Motor neuron (in vitro differentiated cells): ENCODE results near the gene MLIP. TPM values are rescaled to one million over a fixed set of nuclear protein-coding genes. Genes with fewer than 3 reads are reported as not detected.

Source experiments
- ATAC-seq, 8 experiments: fragments of 200-7000 bp; cut with Tn5 transposase; replicated peaks in 6 of 8; 2 replicates each; pipeline ENCODE4 v1.8.0; 2021; ENCODE audit warnings: mild to moderate bottlenecking in 8 of 8, moderate library complexity in 8 of 8
- H3K27ac ChIP-seq, 2 donors: fragments of 250-450 bp; sonication (Bioruptor Pico); 2 replicates each; pipeline ENCODE4 v1.9.0; 2021; ENCODE audit warnings: antibody characterized with exemption in 2 of 2, mild to moderate bottlenecking in 2 of 2, moderate library complexity in 1 of 2
- H3K4me1 ChIP-seq, 2 donors: fragments of 250-450 bp; sonication (Bioruptor Pico); replicated peaks in 1 of 2; 2 replicates each; pipeline ENCODE4 v1.6.1; 2021; ENCODE audit warnings: antibody characterized with exemption in 2 of 2, mild to moderate bottlenecking in 2 of 2, moderate library complexity in 1 of 2
- H3K4me3 ChIP-seq, 5 donors: fragments of 250-450 bp; sonication (Bioruptor Pico); 2 replicates each; pipeline ENCODE4 v1.9.0; 2021; ENCODE audit warnings: antibody characterized with exemption in 5 of 5, mild to moderate bottlenecking in 5 of 5, moderate library complexity in 4 of 5
- WGBS, 10 experiments: fragments of 450-650 bp; shearing (Covaris generic); methylation state at CpG; one replicate each; pipeline ENCODE4 v1.0.0; 2022; 5-methylcytosine and 5-hydroxymethylcytosine counted together
- in situ Hi-C, 9 experiments: fragments of 400-800 bp; cut with MboI; loops; one replicate each; pipeline ENCODE4 v1.15.0; 2021; ENCODE audit warnings: low sequenced_read_pairs in 9 of 9, low pct_unique_long_range_greater_than_20kb in 2 of 9; ENCODE audit not compliant: unreplicated experiment in 9 of 9
- total RNA-seq, 8 experiments: library from RNA; unstranded; fragments of 300-600 nt; gene quantifications; 2 replicates each; pipeline versions ENCODE4 v1.2.3 to v1.2.4, GENCODE V29; 2022

MLIP gene
- total RNA-seq, 8 experiments from 2014 or later, result 0.05 to 11.5 (median 0.52) TPM; not detected in 1

DNA sequence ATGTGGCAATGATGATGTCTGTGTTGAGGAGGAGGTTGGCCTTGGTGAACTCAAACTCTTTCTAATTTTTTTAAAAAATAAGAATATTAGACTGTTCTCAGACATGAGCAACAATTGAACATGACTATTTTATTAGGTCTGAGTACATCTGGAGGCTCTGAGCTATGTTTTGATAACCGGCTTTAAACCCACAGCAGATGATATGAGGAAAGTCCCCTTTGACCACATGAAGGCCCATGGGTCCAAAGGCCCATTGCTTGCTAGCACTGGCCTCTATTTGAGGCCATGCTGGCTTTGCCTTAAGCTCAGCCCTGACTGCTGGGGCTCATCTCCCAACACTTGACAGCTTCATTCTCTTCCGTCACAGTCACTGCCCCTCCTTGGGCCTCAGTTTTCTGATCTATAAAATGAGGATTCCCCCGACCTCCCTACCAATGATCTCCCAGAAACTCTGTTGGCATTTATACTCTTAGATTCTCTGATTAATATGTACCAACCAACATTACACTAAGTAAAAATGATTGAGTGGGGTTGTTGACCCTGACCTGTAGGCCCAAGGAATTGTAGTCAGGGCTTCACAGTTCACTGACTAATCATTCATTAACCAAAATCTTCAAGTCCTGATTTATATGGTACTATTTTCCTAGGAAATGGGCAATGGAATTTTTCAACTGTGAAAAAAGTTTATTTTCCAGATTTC lies 173.1 kb downstream of the MLIP start:
- Histone ChIP-seq H3K27ac (no peak overlapping the region), H3K4me1 (no peaks in the 10 kb centered on the region), H3K4me3 (no peak overlapping the region)
- WGBS, 10 experiments, result 0 to 100% (median 80%) methylated on average over 1 to 3 of the region's 3 CpGs; no CpG with 5 or more reads in 2 of the 10 experiments
- in situ Hi-C loops, result no loop called here
- no peak for ATAC-seq

- Histone ChIP-seq H3K4me3 (no peak overlapping the region), H3K4me1 (no peaks in the 10 kb centered on the region), H3K27ac (no peak overlapping the region)
- in situ Hi-C loops, result no loop called here
- no peak for ATAC-seq
- WGBS, 10 experiments, result 0 to 100% (median 94%) methylated on average over 1 to 3 of the region's 3 CpGs; no CpG with 5 or more reads in 1 of the 10 experiments
Measured at GRCh38 chr6:54285595-54285994, 174.4 kb downstream of the MLIP start.

- H3K4me3 ChIP-seq, result no peak overlapping the region
- H3K4me1 ChIP-seq, result no peaks in the 10 kb centered on the region
- in situ Hi-C loops, result no loop called here
- peak in 1 of 8 experiments; percentile 22 for ATAC-seq
- H3K27ac ChIP-seq, result no peak overlapping the region
Measured at GRCh38 chr6:54286141-54286540, 174.9 kb downstream of the MLIP start.

- H3K4me1 ChIP-seq, result no peaks in the 10 kb centered on the region
- in situ Hi-C loops, result no loop called here
- 92 to 100% (median 100%) methylated on average over 1 to 2 of the region's 2 CpGs; no CpG with 5 or more reads in 5 of the 10 experiments for WGBS, 10 experiments
- H3K27ac ChIP-seq, result no peak overlapping the region
- no peak overlapping the region for H3K4me3 ChIP-seq
- peak in 1 of 8 experiments; percentile 92 for ATAC-seq
Measured at GRCh38 chr6:54288474-54288873, 177.2 kb downstream of the MLIP start.

DNA sequence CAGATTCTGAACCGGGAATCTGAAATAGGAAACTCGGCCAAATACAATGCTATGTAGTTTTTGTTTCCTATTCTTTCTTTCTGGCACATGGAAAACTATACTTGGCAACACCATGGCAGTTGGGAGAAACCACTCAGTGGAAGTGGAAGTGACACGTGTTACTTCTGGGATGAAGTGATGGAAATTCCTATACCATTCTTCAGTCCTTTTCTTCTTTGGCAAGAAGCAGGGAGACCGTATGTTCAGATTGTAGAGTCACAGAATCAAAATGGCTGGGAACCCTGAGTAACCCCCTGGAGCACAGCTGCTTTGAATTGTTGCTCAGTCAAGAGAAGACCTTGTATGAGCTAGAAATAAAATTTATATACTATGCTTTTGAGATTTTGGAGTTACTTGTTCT lies 178.2 kb downstream of the MLIP start:
- 41 to 100% (median 90%) methylated on average over 1 to 4 of the region's 4 CpGs; no CpG with 5 or more reads in 1 of the 10 experiments for WGBS, 10 experiments
- in situ Hi-C loops, result no loop called here
- ATAC-seq, result no peak
- Histone ChIP-seq H3K27ac (no peak overlapping the region), H3K4me1 (no peaks in the 10 kb centered on the region), H3K4me3 (no peak overlapping the region)

GRCh38 chr6:54291146-54291545 lies 179.9 kb downstream of the MLIP start:
- no peaks in the 10 kb centered on the region for H3K4me1 ChIP-seq
- H3K4me3 ChIP-seq, result no peak overlapping the region
- H3K27ac ChIP-seq, result no peak overlapping the region
- in situ Hi-C loops, result no loop called here
- WGBS, 10 experiments, result 50 to 100% (median 60%) methylated on average over 1 to 2 of the region's 2 CpGs; no CpG with 5 or more reads in 1 of the 10 experiments
- peak in 3 of 8 experiments; percentile 32 to 67 (median 46) for ATAC-seq

GRCh38 chr6:54291738-54292137 lies 180.5 kb downstream of the MLIP start:
- in situ Hi-C loops, result no loop called here
- ATAC-seq, result peak in 3 of 8 experiments; percentile 51 to 79 (median 71)
- Histone ChIP-seq H3K4me1 (no peaks in the 10 kb centered on the region), H3K27ac (no peak overlapping the region), H3K4me3 (no peak overlapping the region)
- 0 to 80% (median 16%) methylated on average over 2 of the region's 2 CpGs; no CpG with 5 or more reads in 3 of the 10 experiments for WGBS, 10 experiments

GRCh38 chr6:54294965-54295532 lies 183.8 kb downstream of the MLIP start:
- Histone ChIP-seq H3K4me1 (no peaks in the 10 kb centered on the region), H3K27ac (no peak overlapping the region), H3K4me3 (no peak overlapping the region)
- no peak for ATAC-seq
- in situ Hi-C loops, result no loop called here
- 50 to 100% (median 77%) methylated on average over 1 to 8 of the region's 8 CpGs; no CpG with 5 or more reads in 4 of the 10 experiments for WGBS, 10 experiments

DNA sequence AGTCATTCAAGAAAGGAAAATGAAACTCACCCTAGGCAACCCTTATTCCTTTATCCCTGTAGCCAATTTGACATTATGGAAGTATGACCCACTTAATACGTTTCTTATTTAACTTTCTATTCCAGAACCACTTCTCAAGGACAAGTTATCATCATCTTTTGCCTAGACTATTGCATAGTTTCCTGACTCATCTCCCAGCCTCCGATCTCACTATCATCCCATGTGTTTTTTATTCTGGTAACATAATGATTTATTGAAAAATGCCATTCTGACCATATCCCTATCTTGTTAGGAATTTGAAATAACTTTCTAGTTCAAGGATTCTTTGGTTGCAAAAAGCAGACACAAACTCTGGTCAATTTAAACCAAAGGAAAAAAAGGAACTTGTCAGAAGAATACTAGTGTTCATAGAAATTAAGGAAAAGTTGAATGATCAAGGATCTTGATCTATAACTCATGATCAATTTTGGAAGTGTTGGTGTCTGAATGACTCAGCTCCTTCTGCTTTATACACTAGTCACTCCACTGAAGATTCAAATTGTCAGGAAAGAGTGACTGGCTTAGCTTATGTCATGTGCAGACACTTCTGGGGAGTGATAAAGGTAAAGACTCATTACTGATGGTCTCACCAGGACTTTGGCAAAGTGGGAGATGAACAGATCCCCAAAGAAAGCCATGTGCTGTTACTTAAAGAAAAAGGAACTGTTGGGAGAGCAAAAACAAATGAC lies 188.5 kb downstream of the MLIP start:
- no peak for ATAC-seq
- H3K4me1 ChIP-seq, result no peaks in the 10 kb centered on the region
- H3K4me3 ChIP-seq, result no peak overlapping the region
- no peak overlapping the region for H3K27ac ChIP-seq
- in situ Hi-C loops, result no loop called here
- 5 to 100% (median 80%) methylated on average over 2 of the region's 2 CpGs for WGBS, 10 experiments

- Histone ChIP-seq H3K4me1 (no peaks in the 10 kb centered on the region), H3K4me3 (no peak overlapping the region), H3K27ac (no peak overlapping the region)
- ATAC-seq, result peak in 1 of 8 experiments; percentile 17
- in situ Hi-C loops, result no loop called here
Measured at GRCh38 chr6:54301770-54302169, 190.5 kb downstream of the MLIP start.

- ATAC-seq, result no peak
- in situ Hi-C loops, result no loop called here
- Histone ChIP-seq H3K4me1 (no peaks in the 10 kb centered on the region), H3K4me3 (no peak overlapping the region), H3K27ac (no peak overlapping the region)
- 17 to 100% (median 73%) methylated on average over 1 to 2 of the region's 2 CpGs; no CpG with 5 or more reads in 2 of the 10 experiments for WGBS, 10 experiments
Measured at GRCh38 chr6:54307439-54307910, 196.2 kb downstream of the MLIP start.

DNA sequence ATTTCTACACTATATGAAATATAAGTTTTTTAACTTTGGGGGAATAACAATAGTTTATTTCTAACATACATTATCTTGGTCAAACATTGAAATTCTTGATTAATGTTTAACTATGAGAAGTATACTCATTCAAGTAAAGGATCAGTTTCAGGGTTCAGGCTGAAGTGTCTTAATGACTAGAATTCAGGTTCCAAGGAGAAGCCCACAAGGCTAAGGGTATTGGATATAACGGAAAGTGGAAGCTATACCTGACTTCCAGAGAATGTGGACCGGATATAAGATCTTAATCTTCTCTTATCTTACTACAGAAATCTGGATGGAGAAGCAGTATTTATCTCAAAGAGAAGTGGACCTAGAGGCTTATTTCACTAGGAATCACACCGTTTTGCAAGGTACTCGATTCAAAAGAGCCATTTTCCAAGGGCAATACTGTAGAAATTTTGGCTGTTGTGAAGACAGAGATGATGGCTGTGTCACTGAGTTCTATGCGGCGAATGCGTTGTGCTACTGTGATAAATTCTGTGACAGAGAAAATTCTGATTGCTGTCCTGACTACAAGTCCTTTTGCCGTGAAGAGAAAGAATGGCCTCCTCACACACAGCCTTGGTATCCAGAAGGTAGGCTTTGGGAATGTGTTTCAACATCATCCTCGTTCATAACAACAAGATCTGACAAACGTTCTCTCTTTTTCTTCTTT lies 197.2 kb downstream of the MLIP start, which contains the start of gene TINAG:
Gene TINAG, plus strand, starts transcription at position 153 of the 697 bp plus-strand sequence. Its CDS starts 110 bp downstream, at position 263.
- no peaks in the 10 kb centered on the region for H3K4me1 ChIP-seq
- H3K27ac ChIP-seq, result no peak within 1 kb of the TSS
- in situ Hi-C loops, result no loop called here
- H3K4me3 ChIP-seq, result no peak within 1 kb of the TSS
- WGBS, 10 experiments, result 54 to 95% (median 78%) methylated on average over 2 to 10 of the region's 10 CpGs
- ATAC-seq, result no peak

DNA sequence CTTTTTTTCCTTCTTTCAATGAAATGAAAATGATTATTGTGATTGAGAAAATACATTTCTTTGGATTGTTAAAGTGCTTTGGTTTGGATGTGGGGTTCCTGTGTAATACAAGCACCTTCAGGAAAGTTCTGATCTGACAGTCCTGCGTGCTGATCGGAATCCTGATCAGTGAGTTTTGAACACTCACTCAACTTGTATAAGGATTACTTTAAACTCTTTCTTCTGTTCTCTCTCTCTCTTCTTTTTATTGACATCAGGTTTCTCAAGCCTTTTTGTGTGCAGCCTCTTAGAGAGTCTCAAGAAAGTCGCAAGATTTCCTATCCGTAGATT lies 197.7 kb downstream of the MLIP start:
- Histone ChIP-seq H3K27ac (no peak overlapping the region), H3K4me3 (no peak overlapping the region), H3K4me1 (no peaks in the 10 kb centered on the region)
- in situ Hi-C loops, result no loop called here
- ATAC-seq, result no peak
- WGBS, 10 experiments, result 83 to 100% (median 95%) methylated on average over 1 to 4 of the region's 4 CpGs
